OCI-LY3 (cell line): ENCODE measurements around the gene KCNJ18.
"Not testable (repeated sequence)": the region's sequence is repeated elsewhere in the genome, so short reads cannot be mapped to it uniquely, and the experiment has no call there.

Source experiments
- H2AFZ ChIP-seq: fragments of 200-600, 300-600 bp; shearing (Covaris generic); 2 replicates; pipeline ENCODE4 v1.6.0; 2014; ENCODE audit warnings: antibody characterized with exemption, low read depth, low read length
- H3K27ac ChIP-seq: fragments of 200-600, 300-600 bp; sonication (generic); 2 replicates; pipeline ENCODE4 v1.5.1; 2014; ENCODE audit warnings: mild to moderate bottlenecking, low read length, moderate library complexity, mixed read lengths
- H3K27me3 ChIP-seq: fragments of 200-600, 300-600 bp; sonication (generic); 2 replicates; pipeline ENCODE4 v1.6.1; 2014; ENCODE audit warnings: low read depth, low read length, mixed read lengths
- H3K36me3 ChIP-seq: fragments of 200-600, 300-600 bp; sonication (generic); replicated peaks from 2 replicates; pipeline ENCODE3; 2014; ENCODE audit warnings: low read depth, low read length, mixed read lengths
- H3K4me1 ChIP-seq: fragments of 300-600, 200-600 bp; sonication (generic); 2 replicates; pipeline ENCODE4 v1.6.1; 2014; ENCODE audit warnings: low read length, mixed read lengths
- H3K4me2 ChIP-seq: fragments of 200-600, 300-600 bp; sonication (generic); 2 replicates; pipeline ENCODE4 v1.6.1; 2014; ENCODE audit warnings: low read length, mixed read lengths
- H3K4me3 ChIP-seq: fragments of 300-600, 200-600 bp; sonication (generic); 2 replicates; pipeline ENCODE4 v1.5.1; 2014; ENCODE audit warnings: antibody characterized with exemption, mild to moderate bottlenecking, low read length, moderate library complexity
- H3K79me2 ChIP-seq: fragments of 300-600, 200-600 bp; shearing (Covaris generic); 2 replicates; pipeline ENCODE4 v1.6.1; 2014; ENCODE audit warnings: mild to moderate bottlenecking, low read length, mixed read lengths
- H3K9ac ChIP-seq: fragments of 300-600, 200-600 bp; shearing (Covaris generic); 2 replicates; pipeline ENCODE4 v1.6.0; 2014; ENCODE audit warnings: mild to moderate bottlenecking, low read length, moderate library complexity
- H3K9me3 ChIP-seq: fragments of 200-600, 300-600 bp; shearing (Covaris generic); 2 replicates; pipeline ENCODE4 v1.6.1; 2014; ENCODE audit warnings: low read length, mixed read lengths; ENCODE audit not compliant: insufficient read depth
- H4K20me1 ChIP-seq: fragments of 200-600, 300-600 bp; sonication (generic); 2 replicates; pipeline ENCODE4 v1.6.1; 2016; ENCODE audit warnings: low read length, mixed read lengths; ENCODE audit not compliant: insufficient read depth
- EZH2phosphoT487 ChIP-seq: fragments of 200-600 bp; shearing (Covaris generic); IDR thresholded peaks from 2 replicates; pipeline ENCODE4 v1.6.1; 2018; ENCODE audit warnings: antibody characterized with exemption, mixed run types, low read depth
- TF ChIP-seq, protein P1 (sequence below): fragments of 200-600, 300-600 bp; sonication (generic); IDR thresholded peaks from 2 replicates; pipeline ENCODE4 v1.5.1; 2014; ENCODE audit warnings: antibody characterized with exemption, low read length, low read depth

KCNJ18 gene

DNA sequence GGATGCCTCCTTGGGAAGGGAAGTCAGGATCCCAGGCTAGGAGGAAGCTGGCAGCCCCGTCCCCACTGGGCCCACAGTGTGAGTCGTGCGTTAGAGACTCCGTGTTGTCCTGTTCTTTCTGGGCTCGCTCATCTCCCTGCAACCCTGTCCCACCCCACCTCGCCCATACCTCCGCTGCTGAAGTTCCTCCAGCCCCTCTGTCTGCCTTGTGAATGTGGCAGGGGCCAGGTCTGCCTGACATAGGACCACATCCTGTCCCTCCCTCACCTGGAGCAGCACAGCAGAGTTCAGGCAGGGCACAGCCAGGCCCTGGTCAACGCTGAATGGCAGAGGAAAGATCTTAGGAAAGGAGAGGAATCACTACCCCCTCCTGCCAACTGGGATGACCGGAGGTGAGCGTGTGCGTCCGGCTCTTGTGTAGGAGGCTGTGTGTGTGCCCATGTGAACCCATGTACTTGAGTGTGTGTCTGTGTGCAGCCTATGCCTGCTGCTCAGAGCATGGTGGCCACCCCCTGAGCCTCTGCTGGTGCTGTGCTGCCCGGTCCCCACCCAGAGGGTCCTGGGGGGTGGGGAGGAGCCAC is 12.8 kb downstream of the KCNJ18 start:
- Histone ChIP-seq H2AFZ (no peak overlapping the region), H3K79me2 (no peaks in the 10 kb centered on the region), H3K4me1 (no peaks in the 10 kb centered on the region), H3K4me2 (no peak overlapping the region), H3K27ac (no peak overlapping the region), H3K4me3 (no peak overlapping the region), H4K20me1 (no peaks in the 10 kb centered on the region), H3K9me3 (no peaks in the 10 kb centered on the region), H3K36me3 (no peaks in the 10 kb centered on the region), H3K27me3 (no peaks in the 10 kb centered on the region), H3K9ac (no peak overlapping the region)
- no peak for TF ChIP-seq EZH2phosphoT487
- TF ChIP-seq, protein P1, sequence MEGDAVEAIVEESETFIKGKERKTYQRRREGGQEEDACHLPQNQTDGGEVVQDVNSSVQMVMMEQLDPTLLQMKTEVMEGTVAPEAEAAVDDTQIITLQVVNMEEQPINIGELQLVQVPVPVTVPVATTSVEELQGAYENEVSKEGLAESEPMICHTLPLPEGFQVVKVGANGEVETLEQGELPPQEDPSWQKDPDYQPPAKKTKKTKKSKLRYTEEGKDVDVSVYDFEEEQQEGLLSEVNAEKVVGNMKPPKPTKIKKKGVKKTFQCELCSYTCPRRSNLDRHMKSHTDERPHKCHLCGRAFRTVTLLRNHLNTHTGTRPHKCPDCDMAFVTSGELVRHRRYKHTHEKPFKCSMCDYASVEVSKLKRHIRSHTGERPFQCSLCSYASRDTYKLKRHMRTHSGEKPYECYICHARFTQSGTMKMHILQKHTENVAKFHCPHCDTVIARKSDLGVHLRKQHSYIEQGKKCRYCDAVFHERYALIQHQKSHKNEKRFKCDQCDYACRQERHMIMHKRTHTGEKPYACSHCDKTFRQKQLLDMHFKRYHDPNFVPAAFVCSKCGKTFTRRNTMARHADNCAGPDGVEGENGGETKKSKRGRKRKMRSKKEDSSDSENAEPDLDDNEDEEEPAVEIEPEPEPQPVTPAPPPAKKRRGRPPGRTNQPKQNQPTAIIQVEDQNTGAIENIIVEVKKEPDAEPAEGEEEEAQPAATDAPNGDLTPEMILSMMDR = no peak

DNA sequence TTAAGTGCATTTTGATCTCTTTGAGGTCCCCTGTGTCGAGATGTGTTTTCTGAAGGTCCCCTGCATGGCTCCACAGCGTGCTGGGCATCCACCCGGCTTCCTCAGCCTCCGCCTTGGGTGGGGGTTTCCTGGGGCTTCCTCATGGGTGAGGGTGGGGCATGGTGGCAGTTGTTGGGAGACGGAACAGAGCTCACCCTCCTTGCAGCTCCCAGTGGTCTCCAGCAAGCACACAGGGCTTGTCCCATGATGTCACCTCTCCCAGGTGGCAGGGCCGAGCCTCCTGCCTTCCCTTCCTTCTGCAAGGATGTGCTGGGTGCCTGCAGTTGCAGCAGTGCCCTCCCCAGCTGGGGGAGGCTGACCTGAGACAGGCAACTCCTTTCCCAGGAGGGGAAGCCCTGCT is 13.4 kb downstream of the KCNJ18 start:
- H3K27ac ChIP-seq, H3K36me3 ChIP-seq, H3K27me3 ChIP-seq, H3K79me2 ChIP-seq, H2AFZ ChIP-seq, H3K4me2 ChIP-seq, H4K20me1 ChIP-seq, H3K9ac ChIP-seq, H3K9me3 ChIP-seq, H3K4me1 ChIP-seq, H3K4me3 ChIP-seq: not testable (repeated sequence)

DNA sequence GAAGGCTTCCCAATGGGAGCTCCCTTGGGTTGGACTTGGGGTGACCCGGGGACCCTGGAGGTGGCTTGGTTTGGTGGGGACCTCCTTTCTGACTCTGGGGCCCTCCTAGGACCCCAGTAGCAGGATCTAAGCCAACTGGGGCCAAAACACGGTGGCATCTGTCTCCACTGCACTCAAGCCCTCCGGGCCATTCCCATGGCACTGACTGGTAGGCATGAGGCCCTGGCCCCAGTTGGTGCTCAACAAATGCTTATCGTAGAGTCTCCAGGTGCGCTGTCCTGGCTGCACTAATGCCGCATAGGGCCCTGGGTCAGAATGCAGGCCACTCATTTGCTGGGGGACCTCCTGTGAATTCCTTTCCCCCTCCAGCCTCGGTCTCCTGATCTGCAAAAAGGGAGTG is 14.2 kb downstream of the KCNJ18 start:
- H3K9ac ChIP-seq, H4K20me1 ChIP-seq, H2AFZ ChIP-seq, H3K4me2 ChIP-seq, H3K79me2 ChIP-seq, H3K27ac ChIP-seq, H3K27me3 ChIP-seq, H3K4me1 ChIP-seq, H3K9me3 ChIP-seq, H3K36me3 ChIP-seq, H3K4me3 ChIP-seq: not testable (repeated sequence)

DNA sequence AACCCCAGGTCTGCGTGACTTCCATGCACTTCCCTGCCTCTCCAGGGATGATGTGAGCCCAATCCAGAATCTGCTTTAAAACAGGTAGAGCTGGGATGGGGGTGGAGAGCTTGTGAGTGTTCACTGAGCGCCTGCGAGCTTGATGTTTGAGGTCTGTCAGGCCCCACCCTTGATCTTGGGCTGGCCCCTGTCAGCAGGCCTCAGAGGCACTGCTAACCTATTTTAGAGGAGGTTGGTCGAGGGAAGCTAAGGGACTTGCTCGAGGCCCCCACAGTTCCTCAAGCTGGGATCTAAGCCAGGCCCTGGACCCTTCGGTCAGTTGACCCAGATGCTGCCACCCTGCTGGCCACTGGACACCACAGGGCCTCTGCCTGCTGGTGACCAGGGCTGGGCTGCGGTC is 14.8 kb downstream of the KCNJ18 start:
- not testable (repeated sequence) for H3K36me3 ChIP-seq, H3K27me3 ChIP-seq, H3K79me2 ChIP-seq, H3K4me1 ChIP-seq, H3K9me3 ChIP-seq, H2AFZ ChIP-seq, H3K4me2 ChIP-seq, H3K27ac ChIP-seq, H3K4me3 ChIP-seq, H4K20me1 ChIP-seq, H3K9ac ChIP-seq

DNA sequence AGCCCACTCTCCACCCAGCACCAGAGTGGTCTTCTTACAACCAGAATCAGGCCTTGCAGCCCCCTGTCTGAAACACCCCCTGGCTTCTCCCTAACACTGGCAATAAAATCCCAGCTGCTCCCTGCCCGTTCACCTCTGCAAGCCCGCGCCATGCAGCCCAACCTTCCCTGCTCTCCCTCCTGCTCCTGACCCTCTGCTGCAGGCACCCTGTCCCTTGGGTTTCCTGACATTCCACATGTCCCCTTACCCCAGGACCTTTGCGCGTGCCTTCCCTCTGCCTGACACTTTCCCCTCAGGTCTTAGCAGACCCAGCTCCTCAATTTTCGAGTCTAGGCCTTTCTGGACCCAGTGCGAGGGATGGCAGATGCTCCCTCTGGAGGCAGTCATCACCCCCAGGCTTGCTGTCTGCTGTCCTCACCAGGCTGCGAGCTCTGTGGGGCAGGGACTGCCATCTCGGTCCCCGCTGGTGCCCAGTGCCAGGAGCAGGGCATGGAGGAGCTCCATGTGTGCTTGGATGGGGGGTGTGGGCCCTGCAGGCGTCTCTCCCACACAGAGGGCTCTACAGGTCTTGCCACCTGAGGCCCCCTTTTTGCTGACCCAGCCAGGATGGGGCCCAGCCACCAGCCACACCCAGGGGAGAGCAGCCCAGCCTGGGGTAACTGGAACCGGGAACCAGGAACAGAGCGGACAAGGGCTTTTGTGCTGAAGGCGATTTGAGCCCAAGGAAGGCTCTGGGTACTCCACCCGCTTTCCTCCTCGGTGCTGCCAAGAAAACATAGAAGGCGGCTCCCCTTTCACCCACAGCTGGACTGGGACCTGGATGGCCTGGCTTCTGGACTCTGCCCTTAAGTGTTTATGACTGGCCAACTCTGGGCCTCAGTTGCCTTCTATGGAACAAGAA is 15.6 kb downstream of the KCNJ18 start:
- not testable (repeated sequence) for H3K9me3 ChIP-seq, H3K27ac ChIP-seq, H3K9ac ChIP-seq, H2AFZ ChIP-seq, H3K4me2 ChIP-seq, H3K27me3 ChIP-seq, H3K4me1 ChIP-seq, H3K4me3 ChIP-seq, H4K20me1 ChIP-seq, H3K79me2 ChIP-seq, H3K36me3 ChIP-seq

DNA sequence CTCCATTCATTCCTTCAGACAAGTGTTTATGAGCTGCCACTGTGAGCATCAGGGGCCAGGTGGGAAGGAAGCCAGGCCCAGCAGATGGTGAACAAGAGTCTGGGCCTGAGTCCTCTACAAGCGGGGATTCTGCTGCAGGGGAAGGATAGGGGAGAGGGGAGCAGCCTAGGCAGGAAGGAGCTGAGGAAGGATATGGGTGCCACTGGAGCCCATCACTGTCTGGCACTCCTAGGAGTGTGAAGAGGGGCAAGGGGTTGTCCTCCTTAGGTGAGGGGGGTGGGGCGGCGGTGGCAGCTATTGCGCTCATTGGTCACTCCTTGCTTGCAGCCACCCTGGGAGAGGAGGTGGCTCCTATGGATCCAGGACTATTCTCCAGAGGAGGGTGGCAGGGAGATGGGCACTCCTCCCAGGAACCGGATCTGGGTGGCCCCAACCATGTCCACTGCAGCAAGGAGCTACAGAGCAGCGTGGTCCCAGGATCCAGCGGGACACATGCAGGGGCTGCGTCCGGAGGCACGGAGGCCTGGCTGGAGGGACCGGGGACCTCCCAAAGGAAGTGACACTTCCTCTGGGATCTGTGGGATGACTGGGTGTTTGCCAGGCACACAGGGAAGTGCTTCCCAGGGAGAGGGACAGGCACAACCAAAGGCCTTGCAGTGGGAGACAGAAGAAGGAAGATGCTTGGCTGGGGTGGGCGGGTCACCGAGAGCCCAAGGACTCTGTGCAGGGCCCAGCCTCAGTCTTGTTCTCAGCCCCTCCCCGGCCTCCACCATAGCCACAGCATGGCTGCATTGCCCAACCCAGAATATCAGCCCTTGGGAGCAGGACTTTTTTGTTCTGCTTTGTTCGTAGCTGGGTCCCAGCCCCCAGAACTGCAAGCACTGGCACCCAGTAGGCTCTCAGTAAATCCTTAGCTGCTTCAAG is 16.6 kb downstream of the KCNJ18 start:
- H2AFZ ChIP-seq, H3K4me1 ChIP-seq, H3K27ac ChIP-seq, H3K4me3 ChIP-seq, H3K9me3 ChIP-seq, H3K36me3 ChIP-seq, H3K27me3 ChIP-seq, H3K9ac ChIP-seq, H3K79me2 ChIP-seq, H3K4me2 ChIP-seq, H4K20me1 ChIP-seq: not testable (repeated sequence)

DNA sequence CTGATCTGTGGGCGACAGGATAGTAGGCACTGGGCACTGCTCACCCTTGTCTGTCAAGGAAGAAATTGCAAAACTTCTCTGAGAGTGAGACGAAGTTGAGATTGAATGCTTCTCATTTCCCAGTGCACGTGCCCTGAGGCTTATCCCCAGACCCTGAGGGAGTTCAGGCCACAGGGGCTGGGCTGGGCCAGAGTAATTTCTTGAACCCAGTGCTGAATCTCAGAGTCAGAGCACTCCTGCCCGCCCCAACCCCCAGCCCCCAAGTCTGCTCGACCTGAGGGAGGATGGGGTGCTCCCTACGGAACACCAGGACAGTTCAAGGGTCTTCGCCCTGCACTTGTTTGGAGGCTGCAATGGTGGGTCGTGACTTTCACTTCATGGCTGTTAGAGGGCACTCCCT is 17.7 kb downstream of the KCNJ18 start:
- not testable (repeated sequence) for H3K27me3 ChIP-seq, H3K9ac ChIP-seq, H3K9me3 ChIP-seq, H3K4me1 ChIP-seq, H4K20me1 ChIP-seq, H3K27ac ChIP-seq, H3K4me2 ChIP-seq, H3K36me3 ChIP-seq, H3K79me2 ChIP-seq, H3K4me3 ChIP-seq, H2AFZ ChIP-seq

DNA sequence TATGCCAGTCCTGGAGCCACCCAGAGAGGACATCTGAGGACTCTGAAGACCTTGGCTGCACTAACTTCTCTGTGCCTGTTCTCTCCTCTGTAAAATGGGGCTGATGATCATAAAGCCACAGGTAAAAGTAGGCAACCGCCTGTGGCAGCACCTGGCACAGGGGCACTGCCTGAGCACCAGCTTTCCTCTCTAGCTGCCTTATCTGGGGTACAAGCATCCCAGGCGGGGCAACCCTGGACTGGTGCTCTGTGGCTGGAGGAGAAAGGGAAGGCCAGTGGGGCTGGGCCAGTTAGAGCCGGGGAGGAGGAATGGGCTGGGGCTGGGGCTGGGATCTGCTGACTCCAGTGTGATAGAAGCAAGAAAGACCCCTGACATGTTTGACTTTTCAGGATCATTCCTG is 18.2 kb downstream of the KCNJ18 start:
- H3K36me3 ChIP-seq, H3K4me3 ChIP-seq, H2AFZ ChIP-seq, H3K4me1 ChIP-seq, H3K79me2 ChIP-seq, H4K20me1 ChIP-seq, H3K9ac ChIP-seq, H3K27ac ChIP-seq, H3K27me3 ChIP-seq, H3K4me2 ChIP-seq, H3K9me3 ChIP-seq: not testable (repeated sequence)
